Transverse colon (tissue), 4 donors: ENCODE measurements around the gene LAMP5. TPM values are rescaled to one million over a fixed set of nuclear protein-coding genes. Genes with fewer than 3 reads are reported as not detected.

Experiments used
- DNase-seq: peaks from one replicate; pipeline ENCODE4 v3.0.0-alpha.2; 2019
- H3K27ac ChIP-seq, 4 donors: fragments of 200-600 bp; sonication (generic); 2 replicates each; pipeline ENCODE4 v1.5.1; 2016 to 2018; ENCODE audit warnings: inconsistent platforms in 4 of 4
- H3K27me3 ChIP-seq: fragments of 200-600 bp; sonication (generic); 2 replicates; pipeline ENCODE4 v1.5.1; 2017; ENCODE audit warnings: inconsistent platforms
- H3K36me3 ChIP-seq, 4 donors: fragments of 200-600 bp; sonication (generic); 2 replicates each; pipeline ENCODE4 v1.5.1; 2017 to 2019; ENCODE audit warnings: inconsistent platforms in 4 of 4
- H3K4me1 ChIP-seq, 4 donors: fragments of 200-600 bp; sonication (generic); 2 replicates each; pipeline ENCODE4 v1.5.1; 2017 to 2020; ENCODE audit warnings: inconsistent platforms in 4 of 4
- H3K4me3 ChIP-seq, 4 donors: fragments of 200-600 bp; sonication (generic); 1 replicate in 1 of 4; 2 replicates in 3 of 4; pipeline versions ENCODE4 v1.5.1 to v1.6.1; 2017 to 2019; ENCODE audit warnings: inconsistent platforms in 4 of 4
- H3K9me3 ChIP-seq, 2 donors: fragments of 200-600 bp; sonication (generic); 2 replicates each; pipeline ENCODE4 v1.5.1; 2017 to 2019; ENCODE audit warnings: inconsistent platforms in 2 of 2
- EP300 ChIP-seq: sonication (generic); formaldehyde crosslinking; IDR thresholded peaks from one replicate; pipeline ENCODE4 v1.6.1; 2017; ENCODE audit warnings: antibody characterized with exemption, low read depth
- POLR2A ChIP-seq: fragments of 450-650 bp; IDR thresholded peaks from one replicate; pipeline ENCODE4 v1.6.1; 2016; ENCODE audit warnings: antibody characterized with exemption, mild to moderate bottlenecking, moderate library complexity
- POLR2AphosphoS5 ChIP-seq, 3 donors: sonication (generic); formaldehyde crosslinking; IDR thresholded peaks; one replicate each; pipeline ENCODE4 v1.6.1; 2016; ENCODE audit warnings: antibody characterized with exemption in 3 of 3
- WGBS, 2 donors: methylation state at CpG; one replicate each; pipeline ENCODE4 v1.1.5; 2018; ENCODE audit warnings: low coverage in 1 of 2; 5-methylcytosine and 5-hydroxymethylcytosine counted together
- in situ Hi-C, 4 donors: fragments of 200-750 bp; cut with MboI; loops; one replicate each; pipeline versions ENCODE4 v1.15.0 to v1.15.1; 2017; ENCODE audit warnings: low sequenced_read_pairs in 3 of 4, low pct_ligation_motif_present in 1 of 4, low pct_unique_long_range_greater_than_20kb in 1 of 4
- intact Hi-C: fragments of 100-400 bp; cut with DNase I; formaldehyde crosslinking; loops from one replicate; pipeline ENCODE4 v1.15.1; 2023; ENCODE audit warnings: low total_unique reads
- total RNA-seq, 4 donors: library from RNA; depleted of rRNA; stranded (reverse); fragments of >200 nt; gene quantifications; one replicate each; pipeline ENCODE4 v1.1.0, GENCODE V29; 2016
- TF ChIP-seq, protein P1 (sequence below), 5 experiments: fragments of 200-600 bp in 3 of 5; fragments of 450-650 bp in 2 of 5; sonication (generic) in 3 of 5; IDR thresholded peaks; 1 replicate in 2 of 5; 2 replicates in 3 of 5; pipeline ENCODE4 v1.5.1; 2016 to 2017; ENCODE audit warnings: antibody characterized with exemption in 5 of 5, inconsistent platforms in 3 of 5, mild to moderate bottlenecking in 2 of 5, moderate library complexity in 1 of 5

LAMP5 gene
- total RNA-seq, 4 donors from 2014 or later, result 0.32 TPM; not detected in 3

DNA sequence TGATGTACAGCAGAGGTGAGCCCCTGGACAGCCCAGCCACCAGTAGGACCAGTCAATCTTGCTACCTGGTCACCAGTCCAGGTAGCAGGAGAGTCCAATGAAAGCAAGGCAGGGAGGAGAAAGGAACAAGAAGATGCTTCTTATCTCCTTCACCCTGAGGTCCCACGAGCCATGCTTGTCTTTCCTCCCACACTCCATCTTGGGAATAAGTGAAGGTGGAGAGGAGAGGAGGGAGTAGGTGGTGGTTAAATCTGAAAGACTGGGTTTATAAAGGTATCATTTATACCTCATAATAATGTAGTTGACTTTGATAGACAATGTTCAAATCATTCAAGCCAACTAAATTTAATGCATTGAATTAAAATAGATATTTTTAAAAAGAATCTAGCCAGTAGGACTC lies 35.9 kb downstream of the LAMP5 start:
- Histone ChIP-seq H3K4me3 (no peak overlapping the region), H3K4me1 (no peaks in the 10 kb centered on the region), H3K27ac (no peak overlapping the region), H3K27me3 (no peaks in the 10 kb centered on the region), H3K36me3 (no peaks in the 10 kb centered on the region), H3K9me3 (no peaks in the 10 kb centered on the region)
- DNase-seq, result no peak
- 76 to 100% methylated on average over 1 of the region's 1 CpG for WGBS, 2 donors
- intact Hi-C loops (no loop called here), in situ Hi-C loops (no loop called here)
- no peak for TF ChIP-seq EP300
- TF ChIP-seq, protein P1, sequence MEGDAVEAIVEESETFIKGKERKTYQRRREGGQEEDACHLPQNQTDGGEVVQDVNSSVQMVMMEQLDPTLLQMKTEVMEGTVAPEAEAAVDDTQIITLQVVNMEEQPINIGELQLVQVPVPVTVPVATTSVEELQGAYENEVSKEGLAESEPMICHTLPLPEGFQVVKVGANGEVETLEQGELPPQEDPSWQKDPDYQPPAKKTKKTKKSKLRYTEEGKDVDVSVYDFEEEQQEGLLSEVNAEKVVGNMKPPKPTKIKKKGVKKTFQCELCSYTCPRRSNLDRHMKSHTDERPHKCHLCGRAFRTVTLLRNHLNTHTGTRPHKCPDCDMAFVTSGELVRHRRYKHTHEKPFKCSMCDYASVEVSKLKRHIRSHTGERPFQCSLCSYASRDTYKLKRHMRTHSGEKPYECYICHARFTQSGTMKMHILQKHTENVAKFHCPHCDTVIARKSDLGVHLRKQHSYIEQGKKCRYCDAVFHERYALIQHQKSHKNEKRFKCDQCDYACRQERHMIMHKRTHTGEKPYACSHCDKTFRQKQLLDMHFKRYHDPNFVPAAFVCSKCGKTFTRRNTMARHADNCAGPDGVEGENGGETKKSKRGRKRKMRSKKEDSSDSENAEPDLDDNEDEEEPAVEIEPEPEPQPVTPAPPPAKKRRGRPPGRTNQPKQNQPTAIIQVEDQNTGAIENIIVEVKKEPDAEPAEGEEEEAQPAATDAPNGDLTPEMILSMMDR (IDR thresholded peaks at IDR 0.05), result no peak
- no peak for TF ChIP-seq POLR2AphosphoS5 (IDR thresholded peaks at IDR 0.05)
- TF ChIP-seq POLR2A, result no peak

DNA sequence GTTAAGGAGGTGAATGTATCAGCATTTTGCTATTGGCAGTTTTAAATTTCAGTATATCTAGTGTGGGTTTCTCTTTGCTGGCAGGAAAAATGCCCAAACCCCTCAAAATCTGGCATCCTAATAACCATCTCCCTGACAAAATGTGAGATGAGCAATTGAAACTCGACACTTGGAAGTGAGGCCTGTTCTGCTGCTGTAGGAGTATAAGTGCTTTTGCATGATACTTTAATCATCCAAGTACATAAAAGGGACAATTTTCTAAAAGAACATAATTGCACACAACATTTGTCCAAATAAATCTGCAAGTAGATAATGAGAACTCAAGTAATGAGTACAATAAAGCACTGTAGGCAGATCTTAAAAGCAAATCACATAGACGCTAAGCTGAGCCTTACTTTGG lies 36.5 kb downstream of the LAMP5 start:
- H3K4me1 ChIP-seq, result no peaks in the 10 kb centered on the region
- TF ChIP-seq POLR2AphosphoS5 (IDR thresholded peaks at IDR 0.05) (no peak), EP300 (no peak), POLR2A (no peak)
- TF ChIP-seq, protein P1 (IDR thresholded peaks at IDR 0.05), result no peak
- no peak overlapping the region for H3K27ac ChIP-seq
- no peaks in the 10 kb centered on the region for H3K36me3 ChIP-seq
- intact Hi-C loops (no loop called here), in situ Hi-C loops (no loop called here)
- H3K27me3 ChIP-seq, result no peaks in the 10 kb centered on the region
- H3K9me3 ChIP-seq, result no peaks in the 10 kb centered on the region
- no peak for DNase-seq
- 79 to 80% methylated on average over 1 to 2 of the region's 2 CpGs for WGBS, 2 donors
- no peak overlapping the region for H3K4me3 ChIP-seq

DNA sequence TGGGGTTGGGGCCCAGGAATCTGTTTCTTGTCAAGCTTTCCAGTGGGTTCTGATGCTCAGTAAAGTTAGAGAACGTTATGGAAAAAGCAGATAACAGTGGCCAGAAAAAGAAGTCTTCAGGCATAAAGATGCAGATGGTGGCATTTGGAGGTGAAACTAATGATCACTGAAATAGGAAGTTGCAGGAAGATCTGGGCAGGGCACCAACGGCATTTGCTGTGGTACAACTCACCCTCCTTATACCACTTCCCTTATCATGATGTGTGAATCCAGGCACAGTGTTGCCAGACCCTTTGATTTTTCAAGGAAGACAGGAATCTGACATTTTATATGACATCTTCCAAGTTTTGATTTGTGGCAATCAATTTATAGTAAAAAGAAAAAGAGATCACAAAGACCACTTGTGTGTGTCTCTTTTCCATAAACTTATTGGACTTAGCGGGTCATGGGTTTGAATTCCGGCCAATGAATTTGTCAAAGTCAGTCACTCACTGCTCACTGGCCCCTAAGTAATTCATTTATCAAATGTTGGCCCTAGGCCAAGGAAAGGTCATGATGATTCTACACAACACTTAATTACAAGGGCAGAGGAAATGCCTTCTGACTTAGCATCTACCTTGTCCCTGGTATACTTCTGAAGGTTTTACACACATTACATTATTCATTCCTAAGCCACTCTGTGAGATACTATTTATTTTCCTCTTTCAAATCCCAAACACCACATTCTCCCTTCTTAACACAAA lies 37.6 kb downstream of the LAMP5 start:
- 50% methylated on average over 4 of the region's 4 CpGs; no CpG with 5 or more reads in 1 of the 2 donors for WGBS, 2 donors
- no peaks in the 10 kb centered on the region for H3K4me1 ChIP-seq
- no peak overlapping the region for H3K27ac ChIP-seq
- H3K4me3 ChIP-seq, result no peak overlapping the region
- no peaks in the 10 kb centered on the region for H3K27me3 ChIP-seq
- no peak for DNase-seq
- intact Hi-C loops, result no loop called here
- H3K9me3 ChIP-seq, result no peaks in the 10 kb centered on the region
- TF ChIP-seq EP300 (no peak), POLR2AphosphoS5 (IDR thresholded peaks at IDR 0.05) (no peak), POLR2A (no peak)
- TF ChIP-seq, protein P1 (IDR thresholded peaks at IDR 0.05), result no peak
- H3K36me3 ChIP-seq, result no peaks in the 10 kb centered on the region
- in situ Hi-C loops, result no loop called here

DNA sequence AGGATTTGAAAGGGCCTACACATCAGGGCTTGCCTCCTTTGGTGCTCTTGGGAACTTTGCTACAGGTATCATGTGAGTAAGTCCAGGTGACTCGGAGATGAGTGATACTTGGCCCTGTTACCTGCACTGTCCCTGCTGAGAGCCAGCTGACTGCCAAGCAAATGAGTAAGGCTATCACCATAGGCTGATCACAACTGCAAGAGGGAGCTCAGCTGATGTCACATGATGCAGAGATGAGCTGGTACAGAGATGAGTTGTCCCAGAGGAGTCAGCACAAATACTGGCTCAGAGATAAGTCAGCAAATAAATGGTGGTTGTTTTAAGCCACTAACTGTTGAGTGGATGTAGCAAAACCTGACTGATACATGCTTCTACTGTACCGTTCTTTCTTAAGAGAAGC lies 41.4 kb downstream of the LAMP5 start:
- no peaks in the 10 kb centered on the region for H3K27me3 ChIP-seq
- TF ChIP-seq EP300 (no peak), POLR2A (no peak), POLR2AphosphoS5 (IDR thresholded peaks at IDR 0.05) (no peak)
- TF ChIP-seq, protein P1 (IDR thresholded peaks at IDR 0.05), result no peak
- WGBS, 2 donors, result 76 to 86% methylated on average over 1 to 2 of the region's 2 CpGs
- H3K9me3 ChIP-seq, result no peaks in the 10 kb centered on the region
- in situ Hi-C loops, result no loop called here
- intact Hi-C loops, result no loop called here
- H3K4me3 ChIP-seq, result no peak overlapping the region
- no peak for DNase-seq
- H3K4me1 ChIP-seq, result no peaks in the 10 kb centered on the region
- no peak overlapping the region for H3K27ac ChIP-seq
- no peaks in the 10 kb centered on the region for H3K36me3 ChIP-seq
